Sigmoid colon (tissue), 4 donors: ENCODE results near the gene VIL1.

Experiments
- EP300 ChIP-seq, 4 donors: sonication (generic); formaldehyde crosslinking; IDR thresholded peaks; one replicate each; pipeline ENCODE4 v1.6.1; 2017; ENCODE audit warnings: antibody characterized with exemption in 4 of 4
- POLR2A ChIP-seq, 2 donors: fragments of 450-650 bp; IDR thresholded peaks; one replicate each; pipeline ENCODE4 v1.6.1; 2016; ENCODE audit warnings: antibody characterized with exemption in 2 of 2, mild to moderate bottlenecking in 2 of 2, moderate library complexity in 2 of 2
- POLR2AphosphoS5 ChIP-seq, 4 donors: sonication (generic); formaldehyde crosslinking; IDR thresholded peaks; one replicate each; pipeline ENCODE4 v1.6.1; 2017; ENCODE audit warnings: antibody characterized with exemption in 4 of 4
- TF ChIP-seq, protein P1 (sequence below), 4 experiments: fragments of 450-650 bp in 3 of 4; fragments of 200-600 bp in 1 of 4; IDR thresholded peaks; one replicate each; pipeline ENCODE4 v1.5.1; 2016 to 2019; ENCODE audit warnings: antibody characterized with exemption in 4 of 4, mild to moderate bottlenecking in 3 of 4, moderate library complexity in 2 of 4

DNA sequence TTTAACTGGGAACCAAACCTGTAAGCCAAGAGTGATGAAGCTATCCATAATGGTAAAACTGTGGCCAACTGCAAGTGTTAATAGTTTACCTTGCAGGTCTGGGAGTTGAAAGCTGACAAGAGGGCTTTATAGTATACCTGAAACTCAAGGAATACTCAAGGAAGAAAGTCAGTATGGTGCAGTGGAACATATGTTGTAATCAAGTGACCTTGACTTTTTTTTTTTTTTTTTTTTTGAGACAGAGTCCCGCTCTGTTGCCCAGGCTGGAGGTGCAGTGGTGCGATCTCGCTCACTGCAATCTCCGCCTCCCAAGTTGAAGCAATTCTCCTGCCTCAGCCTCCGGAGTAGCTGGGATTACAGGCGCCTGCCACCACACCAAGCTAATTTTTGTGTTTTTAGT lies 27.6 kb downstream of the VIL1 start:
- TF ChIP-seq, protein P1, sequence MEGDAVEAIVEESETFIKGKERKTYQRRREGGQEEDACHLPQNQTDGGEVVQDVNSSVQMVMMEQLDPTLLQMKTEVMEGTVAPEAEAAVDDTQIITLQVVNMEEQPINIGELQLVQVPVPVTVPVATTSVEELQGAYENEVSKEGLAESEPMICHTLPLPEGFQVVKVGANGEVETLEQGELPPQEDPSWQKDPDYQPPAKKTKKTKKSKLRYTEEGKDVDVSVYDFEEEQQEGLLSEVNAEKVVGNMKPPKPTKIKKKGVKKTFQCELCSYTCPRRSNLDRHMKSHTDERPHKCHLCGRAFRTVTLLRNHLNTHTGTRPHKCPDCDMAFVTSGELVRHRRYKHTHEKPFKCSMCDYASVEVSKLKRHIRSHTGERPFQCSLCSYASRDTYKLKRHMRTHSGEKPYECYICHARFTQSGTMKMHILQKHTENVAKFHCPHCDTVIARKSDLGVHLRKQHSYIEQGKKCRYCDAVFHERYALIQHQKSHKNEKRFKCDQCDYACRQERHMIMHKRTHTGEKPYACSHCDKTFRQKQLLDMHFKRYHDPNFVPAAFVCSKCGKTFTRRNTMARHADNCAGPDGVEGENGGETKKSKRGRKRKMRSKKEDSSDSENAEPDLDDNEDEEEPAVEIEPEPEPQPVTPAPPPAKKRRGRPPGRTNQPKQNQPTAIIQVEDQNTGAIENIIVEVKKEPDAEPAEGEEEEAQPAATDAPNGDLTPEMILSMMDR (IDR thresholded peaks at IDR 0.05): no peak
- TF ChIP-seq POLR2A (IDR thresholded peaks at IDR 0.05) (no peak), POLR2AphosphoS5 (IDR thresholded peaks at IDR 0.05) (no peak), EP300 (IDR thresholded peaks at IDR 0.05) (no peak)
